Activated effector memory CD4-positive, alpha-beta T cell treated with anti-CD3 and anti-CD28 coated beads, Interleukin-2, amount 50 U/mL, for 16 hours (primary cell): Measurements from ENCODE around the gene LYRM4.

Source experiments
- DNase-seq: peaks from one replicate; pipeline ENCODE4 v3.0.0-alpha.2; 2020

LYRM4 gene

GRCh38 chr6:5091210-5092069 lies 169.3 kb downstream of the LYRM4 start:
- DNase-seq = no peak

DNA sequence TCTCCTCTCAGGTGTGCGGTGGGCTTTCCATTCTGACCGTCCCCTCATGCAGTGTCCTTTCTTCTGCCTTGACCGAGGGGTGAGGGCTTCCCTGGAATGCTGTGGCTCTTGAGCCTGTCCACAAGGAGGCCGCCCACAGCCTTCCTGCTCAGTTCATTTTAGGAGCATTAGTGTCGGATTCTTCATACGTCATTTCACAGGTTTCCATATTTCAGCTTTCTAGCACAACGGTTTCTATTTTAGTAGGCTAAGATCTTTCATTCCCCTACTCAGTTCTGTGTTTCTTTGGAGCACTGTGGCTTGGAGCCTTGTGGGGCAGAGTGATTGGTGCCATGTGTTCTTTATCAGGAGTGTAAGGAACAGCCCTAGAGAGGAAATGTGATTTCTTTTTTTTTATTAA lies 170.1 kb downstream of the LYRM4 start:
- no peak for DNase-seq

DNA sequence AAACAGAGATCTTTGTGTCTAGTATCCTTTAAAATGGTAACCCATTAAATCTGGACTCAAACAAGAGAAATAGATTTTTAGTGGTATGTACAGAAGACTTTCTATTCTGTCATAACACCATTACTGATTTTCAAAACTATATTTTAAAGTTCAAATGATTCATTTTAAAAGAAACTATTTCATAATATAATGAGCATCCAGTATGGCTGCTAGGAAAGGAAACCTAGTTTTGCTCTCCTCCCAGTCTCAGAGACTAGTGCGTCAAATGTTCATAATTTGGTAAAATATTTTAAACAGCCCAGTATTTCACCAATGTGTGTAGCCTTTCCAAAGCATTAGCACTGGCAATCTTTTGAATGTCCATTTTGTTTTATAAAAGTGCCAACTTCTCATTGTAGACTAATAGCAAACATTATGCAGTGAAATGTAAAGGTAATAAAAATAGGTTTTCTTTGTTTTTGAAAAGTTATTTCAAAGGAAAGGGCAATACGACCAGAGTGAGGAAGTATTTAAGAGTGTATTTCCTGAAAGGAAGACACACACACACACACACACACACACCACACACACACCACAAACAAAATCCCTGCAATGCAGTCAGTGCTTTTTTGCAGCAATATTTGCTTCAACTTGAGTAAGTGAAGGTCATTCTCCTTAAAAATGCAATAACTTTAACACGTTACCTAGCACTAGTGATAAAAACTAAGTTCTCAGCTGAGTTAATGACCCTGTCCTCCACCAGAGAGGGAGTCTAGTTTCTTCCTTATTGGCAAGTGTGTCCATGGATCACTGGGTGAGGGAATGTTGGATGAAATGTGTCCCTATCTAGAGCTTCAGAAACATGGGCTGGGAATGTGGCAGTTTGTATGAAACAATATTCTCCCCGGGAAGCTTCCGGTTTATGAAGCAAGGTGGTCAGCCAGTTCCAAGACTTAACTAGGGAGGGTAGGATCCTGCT lies 171.0 kb downstream of the LYRM4 start:
- DNase-seq = no peak

DNA sequence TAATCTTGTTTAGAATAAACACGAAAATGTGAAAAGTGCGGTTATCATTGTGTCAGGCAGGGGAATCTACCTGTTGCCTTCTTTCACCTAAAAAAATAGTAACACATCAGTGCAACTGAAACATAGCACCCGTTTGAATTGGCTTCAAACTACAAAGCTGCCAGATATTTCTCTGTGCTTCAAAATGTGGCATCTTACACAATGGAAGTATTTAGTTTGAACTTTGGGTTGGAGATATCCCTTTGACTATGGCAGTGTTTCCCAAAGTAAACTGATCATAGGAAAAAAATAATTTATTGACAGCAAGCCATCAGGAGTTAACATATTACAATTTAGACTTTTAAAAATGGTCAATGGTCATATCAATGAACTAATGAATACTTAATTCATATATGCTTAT lies 172.0 kb downstream of the LYRM4 start:
- no peak for DNase-seq

GRCh38 chr6:5087389-5087788 lies 173.4 kb downstream of the LYRM4 start:
- no peak for DNase-seq

DNA sequence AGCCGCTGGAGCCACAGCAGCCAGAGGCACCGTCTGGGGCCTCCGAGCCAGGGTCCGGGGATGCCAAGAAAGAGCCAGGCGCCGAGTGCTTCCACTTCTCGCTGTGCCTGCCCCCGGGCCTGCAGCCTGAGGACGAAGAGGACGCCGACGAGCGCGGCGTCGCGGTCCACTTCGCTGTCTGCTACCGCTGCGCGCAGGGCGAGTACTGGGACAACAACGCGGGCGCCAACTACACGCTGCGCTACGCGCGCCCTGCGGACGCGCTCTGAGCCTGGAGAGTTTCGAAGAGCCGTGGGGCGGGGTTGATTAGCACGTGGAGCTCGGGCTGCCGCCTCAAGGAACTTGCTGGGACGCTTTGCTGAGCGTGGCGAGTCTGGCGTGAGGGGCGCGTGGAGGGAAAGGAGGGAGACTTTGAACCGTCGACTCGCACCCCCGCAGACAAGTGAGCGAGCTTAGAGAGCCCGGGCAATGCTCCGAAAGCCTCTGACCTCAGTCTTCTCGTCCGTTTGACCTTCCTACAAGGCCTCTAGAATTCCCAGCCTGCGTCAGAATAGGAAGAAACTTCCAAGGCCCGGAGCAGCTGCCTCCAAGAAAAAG lies 174.4 kb downstream of the LYRM4 start:
- no peak for DNase-seq

- no peak for DNase-seq
Observed at GRCh38 chr6:5085648-5086293, 175.0 kb downstream of the LYRM4 start.

- DNase-seq = no peak
Observed at GRCh38 chr6:5084781-5085647, 175.7 kb downstream of the LYRM4 start, which contains the start of gene PPP1R3G. Gene PPP1R3G (plus strand): TSS chr6:5085341. CDS start chr6:5085486, 145 bp downstream.

GRCh38 chr6:5084360-5084780 lies 176.4 kb downstream of the LYRM4 start:
- DNase-seq = no peak

GRCh38 chr6:5083813-5084359 lies 176.9 kb downstream of the LYRM4 start:
- DNase-seq = no peak

DNA sequence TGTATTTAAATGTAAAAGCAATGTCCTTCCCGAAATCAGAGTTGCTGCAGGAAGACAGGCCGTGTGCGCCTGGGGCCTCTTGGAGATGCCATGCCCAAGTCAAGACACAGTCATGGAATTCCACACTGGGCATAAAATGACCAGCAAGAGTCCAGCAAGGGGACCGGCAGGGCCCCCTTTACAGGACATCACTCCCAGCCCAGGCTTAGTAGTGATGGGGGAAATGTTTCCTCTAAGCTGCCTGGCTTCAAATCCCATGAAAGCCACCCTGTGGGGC lies 177.5 kb downstream of the LYRM4 start:
- DNase-seq = no peak

GRCh38 chr6:5082487-5083306 lies 178.1 kb downstream of the LYRM4 start:
- DNase-seq = no peak

GRCh38 chr6:5081955-5082354 lies 178.8 kb downstream of the LYRM4 start:
- DNase-seq = no peak

- DNase-seq = no peak
Observed at GRCh38 chr6:5081182-5081581, 179.6 kb downstream of the LYRM4 start.

DNA sequence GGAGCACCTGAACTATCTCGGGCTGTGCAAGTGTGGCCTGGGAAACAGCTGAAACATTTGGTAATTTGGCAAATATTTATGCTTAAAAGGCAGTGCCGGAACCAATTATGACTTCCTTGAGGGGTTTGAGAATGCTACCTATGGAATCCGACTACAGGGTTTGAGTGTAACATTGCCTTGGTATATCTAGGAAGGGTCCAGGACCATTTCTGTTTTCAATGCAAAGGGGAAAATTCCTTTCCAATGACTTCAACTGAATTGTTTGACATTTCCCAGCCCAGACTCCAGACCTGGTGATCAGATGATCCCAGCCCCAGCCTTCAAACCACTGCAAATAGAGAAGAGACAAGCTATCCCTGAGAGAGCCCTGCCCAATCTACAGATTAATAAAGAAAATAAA lies 180.2 kb downstream of the LYRM4 start:
- DNase-seq = no peak

DNA sequence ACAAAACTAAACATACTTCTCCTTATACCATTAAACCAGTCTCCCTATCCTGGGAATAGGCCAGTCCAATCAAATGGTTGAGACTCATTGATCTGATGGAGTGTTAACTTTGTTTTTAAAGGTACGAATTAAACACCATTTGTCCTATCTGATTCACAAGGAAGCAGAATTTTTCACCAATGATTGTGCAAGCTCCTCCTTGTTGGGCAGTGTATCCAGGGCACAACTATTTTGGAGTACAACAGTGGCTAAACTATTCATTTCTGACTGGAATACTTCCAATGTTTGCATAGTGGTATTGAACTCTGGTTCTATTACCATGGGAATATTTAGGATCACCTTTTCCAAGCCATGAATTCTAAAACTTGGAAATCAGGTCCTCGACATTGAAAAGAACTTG lies 181.1 kb downstream of the LYRM4 start:
- no peak for DNase-seq

GRCh38 chr6:5078121-5078669 lies 182.6 kb downstream of the LYRM4 start:
- no peak for DNase-seq

DNA sequence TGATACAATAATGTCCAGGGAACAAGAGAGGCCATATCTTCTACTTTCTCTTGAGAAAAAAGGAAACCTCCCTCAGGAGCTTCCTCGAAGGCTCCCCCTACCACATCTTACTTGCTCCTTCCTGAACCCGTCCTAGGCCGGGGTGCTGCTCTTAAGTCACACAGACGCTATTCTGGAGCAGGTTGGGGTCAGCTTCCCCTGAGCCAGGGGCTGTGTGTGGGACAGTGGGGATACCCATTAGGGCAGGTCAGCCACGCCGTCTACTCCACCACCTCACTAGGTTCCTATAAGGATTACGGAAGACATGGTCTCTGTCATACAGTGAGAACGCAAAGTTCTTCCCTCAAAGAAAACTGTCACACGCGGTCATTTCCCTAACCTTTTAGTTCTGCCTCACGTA lies 183.8 kb downstream of the LYRM4 start:
- no peak for DNase-seq

GRCh38 chr6:5073992-5074391 lies 186.8 kb downstream of the LYRM4 start:
- no peak for DNase-seq

- no peak for DNase-seq
Observed at GRCh38 chr6:5072440-5072839, 188.3 kb downstream of the LYRM4 start.
